GM18498 (cell line): ENCODE results near the gene CCIN.
"Not testable (repeated sequence)": the region's sequence is repeated elsewhere in the genome, so short reads cannot be mapped to it uniquely, and the experiment has no call there.

ENCODE experiments used
- ATAC-seq: cut with Tn5 transposase; IDR thresholded peaks from one replicate; pipeline ENCODE4 v1.9.1; 2021; ENCODE audit warnings: mild to moderate bottlenecking, moderate library complexity; ENCODE audit not compliant: unreplicated experiment

CCIN gene

DNA sequence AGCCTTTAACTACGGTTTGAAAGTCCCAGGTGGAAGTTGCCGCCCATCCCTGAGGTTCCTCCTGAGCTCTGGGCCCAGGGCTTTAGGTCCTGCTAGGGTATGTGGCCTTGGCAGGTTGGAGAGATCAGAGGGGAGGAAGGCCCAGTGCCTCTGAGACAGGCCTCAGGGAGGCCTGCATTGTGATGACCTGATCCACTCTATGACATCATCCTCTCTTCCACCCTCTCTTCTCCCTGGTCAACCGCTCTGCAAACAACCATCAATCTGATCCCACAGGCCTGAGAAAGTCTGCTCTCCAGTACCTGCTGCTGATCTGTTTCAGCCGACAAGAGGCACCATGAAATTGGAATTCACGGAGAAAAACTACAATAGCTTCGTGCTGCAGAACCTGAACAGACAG is at the start of gene CCIN:
Gene CCIN (plus strand): TSS at position 223 of the 400 bp plus-strand sequence. CDS start 115 bp downstream, at position 338.
- ATAC-seq: no peak

DNA sequence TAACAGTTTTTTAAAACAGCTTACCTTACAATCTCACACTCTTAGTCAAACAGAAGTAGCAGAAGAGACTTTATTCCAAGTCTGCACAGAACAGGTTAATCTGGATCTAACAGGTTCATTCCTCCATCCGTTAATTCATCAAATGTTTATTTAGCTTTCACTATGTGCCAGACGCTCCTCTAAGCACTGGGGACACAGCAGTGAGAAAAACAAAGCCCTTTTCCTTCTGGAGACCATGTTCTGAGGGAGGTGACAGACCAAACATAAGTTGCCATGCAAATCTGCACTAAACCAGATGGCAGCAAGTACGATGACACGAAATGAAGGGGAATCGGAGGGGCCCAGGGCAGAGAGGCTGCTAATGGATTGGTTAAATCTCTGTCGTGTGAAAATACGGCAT is 49.7 kb upstream of the CCIN start:
- ATAC-seq: no peak

DNA sequence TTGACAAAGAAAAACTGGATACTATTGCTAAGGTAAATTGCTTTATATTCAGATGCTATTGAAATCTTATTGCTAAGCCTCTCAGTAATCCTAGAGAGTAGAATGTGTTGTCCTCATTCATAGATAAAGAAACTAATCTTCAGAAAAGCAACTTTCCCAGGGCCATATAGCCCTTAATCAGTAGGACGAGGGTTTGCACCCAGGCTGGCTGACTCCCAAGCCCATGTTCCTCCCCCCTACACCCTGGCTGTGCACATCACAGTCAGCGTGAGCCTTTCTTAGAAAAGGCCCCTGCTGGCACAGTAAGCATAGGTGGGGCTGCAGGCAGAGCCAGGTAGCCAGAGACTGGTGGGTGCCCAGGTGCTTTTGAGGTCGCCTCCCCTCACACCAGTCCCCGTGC is 48.5 kb upstream of the CCIN start:
- ATAC-seq: no peak

DNA sequence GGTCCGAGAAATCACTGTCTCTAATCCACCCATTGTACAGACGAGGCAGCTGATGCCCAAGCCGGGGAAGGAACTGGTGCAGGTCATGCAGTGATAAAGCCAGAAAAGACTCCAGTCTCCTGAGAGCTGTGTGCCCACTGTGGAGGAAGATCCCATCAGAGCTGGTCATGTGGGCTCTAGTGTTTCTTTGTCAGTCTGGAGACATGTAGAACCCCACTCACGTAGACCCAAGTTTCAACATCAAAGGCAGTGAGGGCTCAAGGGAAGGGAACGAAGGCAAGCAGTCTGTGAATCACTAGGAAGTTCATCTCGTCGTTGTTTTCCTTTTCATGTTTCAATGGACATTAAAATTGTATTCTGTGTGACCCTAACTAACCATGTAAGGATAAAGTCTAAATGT is 47.2 kb upstream of the CCIN start:
- no peak for ATAC-seq

DNA sequence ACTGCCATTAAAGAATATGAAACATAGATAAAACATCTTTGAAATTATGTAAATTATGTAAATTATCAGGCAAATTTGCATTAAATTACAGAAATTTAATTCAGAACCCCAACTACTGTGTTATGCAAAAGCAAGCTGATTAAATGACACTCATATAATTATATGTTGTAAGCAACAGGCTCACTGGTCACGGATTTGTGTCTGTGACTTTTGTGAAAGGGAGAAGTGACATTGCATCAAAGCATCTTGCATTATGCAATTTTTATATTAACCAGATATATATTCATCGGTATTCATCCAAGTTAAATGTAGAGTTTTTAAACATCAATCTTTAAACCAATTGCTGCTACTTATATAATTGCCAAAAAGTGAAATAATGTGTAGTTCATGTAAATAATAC is 45.7 kb upstream of the CCIN start:
- ATAC-seq: no peak

DNA sequence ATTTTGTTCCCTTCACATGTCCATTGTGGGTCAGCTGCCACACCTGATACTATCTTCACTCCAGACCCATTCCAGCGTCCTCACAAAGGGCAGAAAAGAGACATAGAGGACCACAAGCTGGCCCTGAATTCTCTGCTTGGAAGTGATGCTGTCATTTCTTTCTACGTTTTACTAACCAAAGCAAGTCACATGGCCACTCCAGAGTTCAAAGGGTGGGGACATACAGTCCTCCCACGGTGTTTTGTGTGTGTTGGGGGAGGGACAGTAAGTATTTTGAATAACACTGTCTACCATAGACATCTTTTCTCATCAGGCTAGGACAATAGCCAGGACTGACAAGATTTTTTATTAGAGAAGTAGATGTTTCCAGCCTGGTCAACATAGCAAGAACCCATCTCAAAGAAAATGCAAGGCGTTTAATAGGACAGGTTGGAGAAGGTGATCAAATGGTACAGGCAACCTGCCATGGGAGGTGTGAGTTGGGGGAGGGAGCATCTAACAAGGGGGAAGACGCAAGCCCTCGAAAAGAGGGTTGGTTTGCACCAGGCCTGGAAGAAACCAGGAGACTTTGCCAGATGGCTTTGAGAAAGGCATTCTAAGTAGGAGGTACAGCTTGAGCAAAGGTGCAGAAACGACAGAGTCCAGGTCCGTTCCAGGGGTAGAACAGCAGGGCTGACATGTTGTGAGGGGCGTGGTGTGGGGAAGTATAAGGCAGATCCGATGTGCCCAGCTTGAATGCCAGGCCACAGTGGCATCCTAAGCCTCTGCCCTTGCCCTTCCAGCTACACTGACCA is 43.9 kb upstream of the CCIN start:
- ATAC-seq: no peak

DNA sequence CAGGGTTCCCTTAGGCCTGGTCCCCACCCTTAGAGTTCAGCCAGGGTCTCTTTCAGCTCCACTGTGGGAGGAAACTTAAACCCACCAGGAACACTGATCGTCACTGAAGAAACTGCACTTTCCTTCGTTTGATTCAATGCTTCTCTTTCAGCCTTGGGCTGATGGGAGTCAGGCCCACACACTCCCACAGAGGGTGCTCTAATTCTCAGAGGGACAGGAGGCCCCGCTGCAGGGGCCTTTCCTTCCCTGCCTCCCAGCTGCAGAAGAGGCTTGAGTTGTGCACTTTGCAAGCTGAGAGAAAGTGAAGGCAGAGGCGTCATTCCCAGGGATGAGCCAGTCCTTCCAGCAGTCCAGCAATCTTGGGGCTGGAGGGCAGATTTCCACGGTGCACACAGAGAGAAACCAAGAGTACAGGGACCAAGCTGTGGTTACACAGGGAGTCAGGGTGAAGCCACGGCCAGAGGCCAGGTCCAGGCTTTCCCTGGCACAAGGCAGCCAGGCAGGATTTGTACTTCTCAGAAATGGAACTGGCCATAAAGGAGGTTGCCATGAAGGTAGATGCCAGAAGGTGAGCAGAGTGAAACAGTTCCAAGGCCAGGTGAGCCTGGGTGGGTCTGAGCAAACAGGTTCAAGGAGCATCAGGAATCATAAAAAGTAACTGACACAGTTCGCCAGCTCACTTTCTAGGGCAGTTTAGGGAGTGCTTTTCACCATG is 43.0 kb upstream of the CCIN start:
- ATAC-seq: no peak

DNA sequence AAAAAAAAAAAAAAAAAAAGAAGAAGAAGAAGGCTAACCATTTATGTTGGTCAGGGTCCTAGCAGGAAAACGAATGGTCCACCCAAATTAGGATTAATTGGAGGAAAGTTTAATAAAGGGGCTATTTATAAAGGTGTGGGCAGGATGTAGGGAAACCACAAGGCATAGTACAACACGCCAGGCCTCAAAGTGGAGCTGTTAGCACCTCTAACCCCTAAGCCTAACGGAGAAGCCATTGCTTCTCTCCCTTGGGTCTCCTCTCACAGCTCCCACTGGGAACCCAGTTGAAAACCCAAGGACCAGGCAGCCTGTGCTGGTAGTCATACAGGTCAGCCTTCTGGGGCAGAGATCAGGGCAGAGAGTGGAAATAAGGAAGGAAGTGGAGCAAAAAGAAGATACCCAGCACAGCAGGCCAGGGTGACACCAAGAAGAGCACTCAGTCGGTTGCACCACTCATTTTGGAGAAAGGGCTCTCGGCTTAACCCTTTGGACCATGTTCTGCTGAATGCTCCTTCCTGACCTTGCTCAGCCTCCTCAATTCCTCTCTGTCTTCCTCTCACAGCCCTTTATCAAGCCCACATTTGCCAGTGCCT is 41.4 kb upstream of the CCIN start:
- ATAC-seq: no peak

DNA sequence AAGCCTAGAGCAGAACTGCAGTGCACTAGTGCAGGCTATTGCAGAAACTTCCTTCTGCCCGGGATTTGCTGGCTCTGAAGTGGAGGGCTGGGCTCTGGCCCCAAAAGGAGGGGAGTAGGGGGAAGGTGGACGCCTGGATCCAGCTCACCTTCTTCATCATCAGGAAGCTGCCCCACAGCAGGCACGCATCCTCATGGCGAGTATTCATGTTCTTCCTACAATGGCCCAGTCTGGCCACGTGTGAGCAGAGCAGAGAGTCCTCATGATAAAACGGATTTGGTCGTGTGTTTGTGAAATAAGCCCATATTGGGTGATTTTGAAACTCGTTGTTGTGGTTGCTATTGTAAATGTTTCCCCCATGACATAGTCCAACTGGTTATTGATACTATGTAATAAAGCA is 40.8 kb upstream of the CCIN start:
- ATAC-seq: no peak

DNA sequence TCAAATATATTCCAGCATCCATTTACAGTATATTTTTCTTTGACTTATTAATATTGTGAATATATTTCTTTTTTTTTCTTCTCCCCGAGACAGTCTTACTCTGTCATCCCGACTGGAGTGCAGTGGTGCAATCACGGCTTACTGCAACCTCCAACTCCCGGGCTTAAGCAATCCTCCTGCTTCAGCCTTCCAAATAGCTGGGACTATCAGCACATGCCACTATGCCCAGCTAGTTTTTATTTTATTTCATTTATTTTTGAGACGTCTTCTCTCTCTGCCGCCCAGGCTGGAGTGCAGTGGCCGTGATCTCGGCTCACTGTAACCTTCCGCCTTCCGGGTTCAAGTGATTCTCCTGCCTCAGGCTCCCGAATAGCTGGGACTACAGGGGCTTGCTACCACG is 40.0 kb upstream of the CCIN start:
- ATAC-seq: no peak

DNA sequence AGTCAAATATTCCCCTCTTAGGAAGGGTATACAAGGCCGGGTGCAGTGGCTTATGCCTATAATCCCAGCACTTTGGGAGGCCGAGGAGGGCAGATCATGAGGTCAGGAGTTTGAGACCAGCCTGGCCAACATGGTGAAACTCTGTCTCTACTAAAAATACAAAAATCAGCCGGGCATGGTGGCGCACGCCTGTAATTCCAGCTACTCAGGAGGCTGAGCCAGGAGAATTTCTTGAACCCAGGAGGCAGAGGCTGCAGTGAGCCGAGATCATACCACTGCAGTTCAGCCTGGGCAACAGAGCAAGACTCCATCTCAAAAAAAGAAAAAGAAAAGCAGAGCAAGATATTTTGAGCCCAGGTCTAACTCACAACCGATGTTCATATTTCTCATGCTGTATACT is 37.5 kb upstream of the CCIN start:
- ATAC-seq: not testable (repeated sequence)

DNA sequence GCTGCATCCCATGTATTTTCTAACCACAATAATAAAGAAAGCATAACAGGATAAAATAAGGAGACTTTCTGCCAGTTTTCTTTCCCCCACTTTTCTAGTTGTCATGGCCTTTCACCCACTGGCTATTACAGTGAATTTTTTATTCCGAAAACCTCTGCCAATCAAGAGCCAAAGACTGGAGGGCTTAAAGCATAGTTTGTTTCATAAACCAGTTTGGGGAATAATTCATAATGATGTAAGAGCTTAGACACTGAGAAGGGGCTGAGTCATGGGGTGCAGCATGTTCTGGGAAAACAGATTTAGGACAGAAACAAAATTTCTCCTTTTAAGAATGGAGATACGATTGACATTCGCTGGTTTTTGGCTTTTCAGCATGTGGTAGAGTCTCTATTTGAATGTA is 37.1 kb upstream of the CCIN start:
- no peak for ATAC-seq

DNA sequence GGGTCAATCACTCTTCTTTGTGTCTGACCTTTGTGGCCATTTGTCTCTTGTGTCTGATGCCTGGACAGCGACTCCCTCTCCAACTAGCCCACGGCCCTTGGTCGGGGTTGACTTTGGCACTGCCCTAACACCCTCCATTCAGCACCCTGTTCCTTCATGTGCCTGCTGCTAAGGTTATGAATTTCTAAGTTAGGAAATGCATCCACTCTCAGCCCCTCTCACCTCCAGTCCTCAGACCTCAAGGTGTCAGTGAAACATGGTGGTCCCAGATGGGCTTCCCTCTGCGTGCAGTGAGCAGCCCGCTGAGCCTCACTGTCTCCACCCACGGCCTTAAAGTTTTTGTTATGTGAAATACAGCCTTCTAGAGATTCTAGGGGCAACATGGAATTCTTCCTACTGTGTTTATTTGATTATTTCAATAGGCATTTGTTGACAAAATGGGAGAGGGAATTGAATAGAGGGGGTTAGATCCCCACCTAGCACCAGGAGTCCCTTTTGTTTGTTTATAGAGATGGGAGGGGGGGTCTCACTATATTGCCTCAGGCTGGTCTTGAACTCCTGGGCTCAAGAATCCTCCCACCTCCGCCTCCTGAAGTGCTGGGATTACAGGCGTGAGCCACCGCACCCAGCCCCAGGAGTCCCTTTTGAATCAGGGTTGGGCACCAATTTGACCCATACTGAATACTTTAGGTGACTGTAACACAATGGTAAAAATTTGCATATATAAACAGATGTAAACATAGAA is 34.3 kb upstream of the CCIN start:
- ATAC-seq: no peak

DNA sequence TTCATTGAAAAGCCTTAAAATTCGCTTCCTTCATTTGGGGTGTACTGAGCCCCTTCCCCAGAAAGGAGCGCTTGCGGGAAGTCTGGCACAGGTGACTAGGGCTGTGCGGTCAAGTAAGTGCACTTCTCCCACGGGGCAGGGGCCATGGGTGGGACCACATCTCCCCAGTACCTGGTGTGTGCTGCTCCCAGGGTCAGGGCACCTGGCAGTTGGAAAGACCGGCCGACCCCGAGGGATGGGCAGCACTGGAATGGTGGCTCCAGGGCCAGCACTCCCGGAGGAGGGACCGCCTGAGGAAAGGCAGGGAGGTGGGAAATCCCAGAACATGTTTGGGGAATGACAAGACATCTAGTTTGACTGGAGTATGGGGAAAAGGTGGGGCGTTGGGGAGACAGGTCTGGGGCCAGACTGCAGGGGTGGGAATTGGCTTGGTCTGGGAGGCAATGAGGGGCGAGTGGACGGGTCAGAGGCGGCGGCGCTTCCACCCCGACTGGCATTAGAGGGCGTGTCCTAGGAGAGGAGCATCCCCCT is 33.4 kb upstream of the CCIN start:
- no peak for ATAC-seq

DNA sequence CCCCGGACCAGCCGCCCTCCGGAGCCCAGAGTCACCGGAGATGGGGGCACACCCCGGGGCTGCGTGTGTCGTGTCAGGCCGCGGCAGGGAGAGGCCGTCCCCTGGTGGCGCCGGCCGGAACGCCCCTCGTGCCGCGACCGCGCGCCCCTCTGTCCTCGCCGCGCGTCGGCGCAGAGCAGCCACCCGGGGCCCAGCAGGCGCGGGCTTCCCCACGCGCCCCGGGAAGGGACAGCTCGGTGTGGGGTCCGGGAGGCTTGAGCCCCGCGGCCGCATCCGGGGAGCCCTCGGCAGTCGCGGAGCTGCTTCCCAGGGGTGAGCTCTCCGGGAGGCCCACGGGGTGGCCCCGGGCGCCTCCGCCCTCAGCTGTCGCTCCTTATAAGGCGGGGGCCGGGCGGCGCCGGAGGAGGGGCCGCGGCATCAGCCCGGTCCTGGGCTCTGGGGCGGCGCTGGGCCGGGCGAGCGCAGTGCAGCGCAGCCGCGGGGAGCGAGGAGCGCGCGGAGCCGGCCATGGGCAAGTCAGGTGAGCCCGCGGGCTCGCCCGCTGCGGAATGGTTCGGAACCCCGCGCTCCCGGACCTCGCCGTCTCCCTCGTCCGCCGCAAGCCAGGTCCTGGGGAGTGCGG is 32.8 kb upstream of the CCIN start, which contains the start of gene GLIPR2:
Gene GLIPR2 (plus strand): TSS at position 462 of the 622 bp plus-strand sequence. CDS start 46 bp downstream, at position 508.
- peak; percentile 98 for ATAC-seq

DNA sequence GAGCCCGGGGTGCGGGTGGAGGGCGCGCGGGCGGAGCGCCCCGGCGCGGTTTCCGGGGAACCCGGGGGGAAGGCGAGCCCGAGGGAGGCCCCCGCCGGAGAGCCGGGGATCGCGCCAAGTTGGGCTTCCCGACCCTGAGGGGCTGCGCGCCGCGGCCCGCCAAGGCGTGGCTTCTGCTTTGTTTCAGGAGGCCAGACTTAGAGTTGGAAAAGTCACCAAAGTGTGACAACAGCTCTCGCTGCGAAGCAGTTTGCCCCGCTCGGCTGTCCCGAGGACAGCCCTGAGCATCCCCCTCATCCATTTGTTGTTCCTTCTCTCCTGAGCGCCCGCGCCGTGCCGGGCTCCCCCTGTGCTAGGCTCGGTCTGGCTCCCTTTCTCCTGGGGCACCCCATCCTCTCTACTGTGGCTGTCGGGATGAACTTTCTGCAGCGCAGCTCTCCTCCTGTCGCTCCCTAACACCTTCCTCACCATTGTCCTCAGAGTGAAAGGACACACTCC is 32.2 kb upstream of the CCIN start:
- ATAC-seq: no peak

DNA sequence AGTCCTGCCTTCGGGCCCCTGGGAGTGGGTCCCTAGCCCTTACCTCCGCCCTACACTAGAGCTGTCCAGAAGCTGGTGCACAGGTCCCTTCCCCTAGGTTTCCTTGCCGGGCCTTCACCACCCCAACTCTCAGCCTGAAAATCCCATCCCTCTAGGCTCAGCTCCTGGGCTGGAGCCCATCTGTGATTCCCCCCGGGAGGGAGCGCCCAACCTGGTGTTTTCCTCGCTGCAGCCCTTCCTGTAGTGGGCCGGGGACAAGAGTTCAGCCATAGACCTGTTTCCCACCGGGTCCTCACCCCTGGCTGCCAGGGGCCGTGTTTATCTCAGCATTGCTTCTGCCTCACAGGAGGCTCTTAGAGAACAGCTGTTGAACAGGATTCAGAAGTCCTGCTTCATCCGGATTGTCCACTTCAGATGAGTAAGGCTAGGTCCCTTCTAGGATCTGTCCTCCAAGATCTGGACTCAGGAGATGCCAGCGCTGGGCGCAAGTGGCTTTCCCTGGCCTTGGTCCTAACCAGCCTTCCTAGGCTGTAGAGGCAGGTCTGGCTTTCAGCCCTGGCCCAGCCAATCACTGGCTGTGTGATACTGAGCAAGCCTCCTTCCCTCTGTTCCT is 31.7 kb upstream of the CCIN start:
- no peak for ATAC-seq

DNA sequence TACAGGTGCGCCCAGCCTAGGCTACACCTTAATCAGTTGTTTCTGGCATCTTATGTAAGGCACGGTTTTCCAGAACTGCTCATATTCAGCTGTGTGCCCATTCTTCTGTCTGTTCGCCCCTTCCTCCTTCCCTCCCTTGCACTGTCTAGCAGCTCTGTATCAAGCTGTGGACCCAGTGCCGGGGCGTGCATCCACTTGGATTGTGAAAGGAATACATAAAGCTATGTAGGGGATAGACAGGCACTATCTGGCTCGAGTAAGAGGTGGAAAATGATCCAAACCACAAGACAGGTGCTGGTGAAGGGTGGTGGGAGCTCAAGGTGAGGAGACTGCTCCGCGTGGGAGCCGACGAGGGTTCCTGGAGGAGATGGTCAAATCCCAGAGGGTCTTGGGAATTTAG is 30.7 kb upstream of the CCIN start:
- ATAC-seq: no peak

DNA sequence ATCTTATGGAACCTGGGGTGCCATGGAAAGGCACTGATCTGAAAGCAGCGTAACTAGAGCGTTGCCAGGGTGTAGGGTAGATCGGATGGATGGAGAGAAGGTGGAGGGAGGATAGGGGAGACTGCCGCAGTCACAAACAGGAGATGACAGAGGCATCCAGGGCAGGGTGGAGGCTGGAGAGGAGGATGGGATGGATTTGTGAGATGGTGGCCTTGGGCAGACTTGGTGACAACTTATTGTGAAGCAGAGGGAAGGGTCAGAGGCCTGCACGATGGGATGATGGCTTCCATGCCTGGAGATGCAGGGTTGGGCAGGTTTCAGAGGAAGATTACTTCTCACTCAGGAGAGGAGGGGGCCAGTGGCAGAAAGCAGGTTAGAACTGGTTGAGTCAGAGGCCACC is 30.3 kb upstream of the CCIN start:
- no peak for ATAC-seq
